GM19099 (cell line): ENCODE measurements around the gene R3HDM2.

ENCODE experiments used
- POLR2A ChIP-seq: IDR thresholded peaks from 3 replicates; pipeline ENCODE4 v1.6.1; 2011; ENCODE audit warnings: low read depth; ENCODE audit not compliant: insufficient read length; ENCODE audit errors: extremely low read depth

R3HDM2 gene

GRCh38 chr12:57258977-57259970 lies 171.6 kb downstream of the R3HDM2 start:
- no peak for TF ChIP-seq POLR2A

GRCh38 chr12:57255916-57256315 lies 174.9 kb downstream of the R3HDM2 start:
- no peak for TF ChIP-seq POLR2A

GRCh38 chr12:57254506-57255280 lies 176.2 kb downstream of the R3HDM2 start:
- TF ChIP-seq POLR2A: no peak

GRCh38 chr12:57250956-57251355 lies 179.9 kb downstream of the R3HDM2 start, which contains the start of gene STAC3:
Gene STAC3 (minus strand): TSS chr12:57251187. CDS start chr12:57249636, 1,551 bp downstream.
- TF ChIP-seq POLR2A: no peak

GRCh38 chr12:57250541-57250940 lies 180.3 kb downstream of the R3HDM2 start:
- no peak for TF ChIP-seq POLR2A

- TF ChIP-seq POLR2A: no peak
Observed at GRCh38 chr12:57248934-57249742, 181.7 kb downstream of the R3HDM2 start.

- TF ChIP-seq POLR2A: no peak
Observed at GRCh38 chr12:57247041-57247440, 183.8 kb downstream of the R3HDM2 start.

- no peak for TF ChIP-seq POLR2A
Observed at GRCh38 chr12:57244312-57244696, 186.5 kb downstream of the R3HDM2 start.

GRCh38 chr12:57243521-57244311 lies 187.1 kb downstream of the R3HDM2 start:
- no peak for TF ChIP-seq POLR2A

- no peak for TF ChIP-seq POLR2A
Observed at GRCh38 chr12:57242691-57243454, 188.0 kb downstream of the R3HDM2 start.

GRCh38 chr12:57242329-57242690 lies 188.5 kb downstream of the R3HDM2 start:
- no peak for TF ChIP-seq POLR2A

GRCh38 chr12:57241402-57242310 lies 189.2 kb downstream of the R3HDM2 start:
- TF ChIP-seq POLR2A: no peak
